Fibroblast of skin of left biceps (primary cell): ENCODE data around the gene CNOT2.

ENCODE experiments used
- DNase-seq, 2 experiments: peaks; one replicate each; pipeline ENCODE4 v3.0.0-alpha.2; 2013; ENCODE audit warnings: low read depth in 2 of 2

Gene CNOT2

GRCh38 chr12:70242695-70243509, at the start of gene CNOT2:
TSS of gene CNOT2 (plus strand) at chr12:70243433. CDS start at chr12:70278227, 34,794 bp downstream.
- peak; percentile 74 to 75 for DNase-seq

- no peak for DNase-seq
Measured at GRCh38 chr12:70194076-70194475, 49.2 kb upstream of the CNOT2 start.

- peak; percentile 33 to 36 for DNase-seq
Measured at GRCh38 chr12:70196811-70197281, 46.4 kb upstream of the CNOT2 start.

- peak; percentile 60 to 66 for DNase-seq
Measured at GRCh38 chr12:70197345-70197744, 45.9 kb upstream of the CNOT2 start.

GRCh38 chr12:70213707-70214106, 29.5 kb upstream of the CNOT2 start:
- DNase-seq, result no peak

GRCh38 chr12:70214972-70215617, 28.1 kb upstream of the CNOT2 start:
- DNase-seq, result no peak

GRCh38 chr12:70217416-70217815, 25.8 kb upstream of the CNOT2 start:
- no peak for DNase-seq

GRCh38 chr12:70221626-70222025, 21.6 kb upstream of the CNOT2 start:
- no peak for DNase-seq

- DNase-seq, result no peak
Measured at GRCh38 chr12:70227911-70228310, 15.3 kb upstream of the CNOT2 start.

GRCh38 chr12:70230934-70231606, 12.2 kb upstream of the CNOT2 start:
- no peak for DNase-seq

GRCh38 chr12:70236990-70237389, 6.2 kb upstream of the CNOT2 start:
- no peak for DNase-seq

GRCh38 chr12:70240673-70241072, 2.6 kb upstream of the CNOT2 start:
- DNase-seq, result no peak

GRCh38 chr12:70241845-70242244, 1.4 kb upstream of the CNOT2 start:
- DNase-seq, result no peak

GRCh38 chr12:70243510-70244371, 508 bp downstream of the CNOT2 start:
- DNase-seq, result peak in 1 of 2 experiments; percentile 38

GRCh38 chr12:70244409-70244808, 1.2 kb downstream of the CNOT2 start:
- DNase-seq, result no peak

- no peak for DNase-seq
Measured at GRCh38 chr12:70245458-70245857, 2.2 kb downstream of the CNOT2 start.

GRCh38 chr12:70246580-70246979, 3.3 kb downstream of the CNOT2 start:
- DNase-seq, result no peak

- DNase-seq, result no peak
Measured at GRCh38 chr12:70247653-70248199, 4.5 kb downstream of the CNOT2 start.

- no peak for DNase-seq
Measured at GRCh38 chr12:70248876-70249275, 5.6 kb downstream of the CNOT2 start.

- no peak for DNase-seq
Measured at GRCh38 chr12:70249903-70250302, 6.7 kb downstream of the CNOT2 start.

- DNase-seq, result no peak
Measured at GRCh38 chr12:70251226-70251625, 8.0 kb downstream of the CNOT2 start.
